Neural cell (in vitro differentiated cells): ENCODE measurements around the gene OTUB2.

Experiments
- CTCF ChIP-seq: fragments of 450-650 bp; IDR thresholded peaks from 2 replicates; pipeline ENCODE4 v1.5.1; 2014; ENCODE audit warnings: antibody characterized with exemption, mild to moderate bottlenecking, moderate library complexity; ENCODE audit not compliant: poor library complexity, severe bottlenecking
- RAD21 ChIP-seq: fragments of 450-650 bp; conservative IDR thresholded peaks from 2 replicates; pipeline ENCODE4 v1.6.1; 2014; ENCODE audit warnings: antibody characterized with exemption, mild to moderate bottlenecking, moderate library complexity
- REST ChIP-seq: IDR thresholded peaks from 2 replicates; pipeline ENCODE4 v1.6.1; 2012; ENCODE audit warnings: borderline replicate concordance

GRCh38 chr14:94003397-94003796 is 22.7 kb upstream of the OTUB2 start:
- TF ChIP-seq RAD21 = no peak
- TF ChIP-seq REST = no peak
- TF ChIP-seq CTCF = no peak
